COLO829 (cell line): ENCODE results near the gene CHRNA5.
A peak's percentile ranks its signal among the peaks of the same experiment; 100 is the strongest.
"Not testable (repeated sequence)": the region's sequence is repeated elsewhere in the genome, so short reads cannot be mapped to it uniquely, and the experiment has no call there.

Experiments
- DNase-seq: peaks from one replicate; pipeline ENCODE4 v3.0.0; 2012; ENCODE audit warnings: low spot score

CHRNA5 gene

GRCh38 chr15:78565097-78565950 is at the start of gene CHRNA5:
Gene CHRNA5, plus strand, starts transcription at chr15:78565520. Its CDS starts 200 bp downstream, at chr15:78565720.
- DNase-seq, result peak; percentile 40

GRCh38 chr15:78520035-78520434 is 45.3 kb upstream of the CHRNA5 start:
- not testable (repeated sequence) for DNase-seq

DNA sequence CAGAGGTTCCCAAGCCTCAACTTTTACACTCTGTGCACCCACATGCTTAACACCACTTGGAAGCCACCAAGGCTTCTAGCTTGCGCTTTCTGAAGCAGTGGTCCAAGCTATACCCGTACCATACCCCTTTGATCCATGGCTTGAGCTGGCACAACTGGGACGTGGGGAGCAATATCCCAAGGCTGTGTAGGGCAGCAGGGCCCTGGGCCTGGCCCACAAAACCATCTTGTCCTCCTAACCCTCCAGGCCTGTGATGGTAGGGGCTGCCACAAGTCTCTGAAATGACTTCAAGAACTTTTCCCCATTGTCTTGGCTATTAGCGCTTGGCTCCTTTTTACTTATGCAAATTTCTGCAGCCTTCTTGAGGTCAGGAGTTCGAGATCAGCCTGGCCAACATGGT is 41.1 kb upstream of the CHRNA5 start:
- no peak for DNase-seq

DNA sequence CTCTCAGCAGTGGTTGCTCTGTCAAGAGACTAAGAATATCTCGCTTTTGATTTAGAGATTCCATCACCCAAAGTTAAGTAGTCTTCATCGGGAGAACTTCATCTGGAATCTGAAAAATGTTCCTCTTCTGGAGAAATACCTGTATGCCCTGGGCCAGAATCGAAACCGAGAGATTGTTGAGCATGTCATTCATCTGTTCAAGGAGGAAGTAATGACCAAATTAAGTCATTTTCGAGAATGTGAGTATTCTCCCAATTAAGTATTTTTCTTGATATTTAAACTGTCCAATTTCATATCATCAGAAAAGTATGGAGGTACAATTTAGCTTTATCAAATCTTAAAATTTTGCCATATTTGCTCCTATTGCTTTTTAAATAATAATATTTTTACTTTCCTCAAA is 38.0 kb upstream of the CHRNA5 start:
- DNase-seq, result no peak

GRCh38 chr15:78533331-78533730 is 32.0 kb upstream of the CHRNA5 start:
- DNase-seq, result no peak

GRCh38 chr15:78536134-78536533 is 29.2 kb upstream of the CHRNA5 start:
- DNase-seq, result no peak

- DNase-seq, result no peak
Observed at GRCh38 chr15:78537266-78537905, 27.9 kb upstream of the CHRNA5 start.

- no peak for DNase-seq
Observed at GRCh38 chr15:78538358-78538757, 27.0 kb upstream of the CHRNA5 start.

DNA sequence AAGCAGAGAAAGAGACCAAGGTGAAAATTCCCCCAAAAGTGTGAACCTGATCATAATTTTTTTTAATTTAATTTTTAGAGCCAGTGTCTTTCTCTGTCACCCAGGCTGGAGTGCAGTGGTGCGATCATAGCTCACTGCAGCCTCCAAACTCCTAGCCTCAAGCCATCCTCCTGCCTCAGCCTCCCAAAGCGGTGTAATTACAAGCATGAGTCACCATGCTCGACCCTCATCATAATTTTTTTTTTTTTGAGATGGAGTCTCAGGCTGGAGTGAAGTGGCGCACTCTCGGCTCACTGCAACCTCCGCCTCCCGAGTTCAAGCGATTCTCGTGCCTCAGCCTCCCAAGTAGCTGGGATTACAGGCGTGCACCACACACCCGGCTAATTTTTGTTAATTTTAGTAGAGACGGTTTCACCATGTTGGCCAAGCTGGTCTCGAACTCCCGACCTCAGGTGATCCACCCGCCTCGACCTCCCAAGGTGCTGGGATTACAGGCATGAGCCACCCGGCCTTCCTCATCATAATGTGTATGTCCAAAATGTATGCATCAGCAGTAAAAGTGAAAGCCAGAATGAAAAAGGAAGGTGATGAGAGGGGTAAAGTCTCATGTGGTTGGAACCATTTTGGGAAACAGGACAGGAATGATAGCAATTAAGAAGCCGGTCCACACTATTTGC is 25.7 kb upstream of the CHRNA5 start:
- DNase-seq, result not testable (repeated sequence)

DNA sequence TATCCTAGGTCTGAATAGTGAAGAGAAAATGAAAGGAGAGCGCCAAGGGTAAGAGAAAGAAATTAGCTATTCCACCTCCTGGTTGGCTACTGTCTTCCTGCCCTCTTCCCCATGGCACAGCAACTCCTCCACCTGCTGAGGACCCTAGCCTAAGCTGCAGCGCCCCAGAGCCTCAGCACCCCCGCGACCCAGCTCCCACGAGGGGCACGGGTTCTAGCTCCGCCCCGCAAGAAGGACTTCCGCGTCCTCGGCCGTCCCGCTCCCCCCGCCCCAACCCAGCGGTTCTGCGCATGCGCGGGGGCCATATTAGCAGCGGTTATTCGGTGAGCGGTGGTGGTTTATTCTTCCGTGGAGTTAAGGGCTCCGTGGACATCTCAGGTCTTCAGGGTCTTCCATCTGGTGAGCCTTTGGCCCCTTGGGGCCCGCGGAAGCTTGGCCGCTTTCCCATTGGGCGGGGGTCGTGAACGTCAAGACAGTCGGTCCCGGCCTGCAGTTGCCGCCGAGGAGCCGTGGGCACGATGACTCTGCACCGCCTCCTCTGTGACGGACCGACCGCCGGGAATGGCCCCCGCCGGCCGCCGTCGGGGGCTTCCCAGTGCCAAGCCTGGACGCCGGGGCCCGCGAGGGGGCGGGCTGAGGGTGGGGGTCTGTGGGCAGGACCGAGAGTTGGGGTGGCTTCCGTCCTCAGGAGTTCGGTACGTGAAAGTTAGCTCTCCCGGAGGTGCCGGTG is 25.0 kb upstream of the CHRNA5 start, which contains the start of gene PSMA4:
Gene PSMA4 (plus strand): TSS at position 304 of the 730 bp plus-strand sequence. CDS start 1,484 bp downstream, outside the sequence.
- DNase-seq, result peak; percentile 78

- no peak for DNase-seq
Observed at GRCh38 chr15:78540871-78541743, 24.2 kb upstream of the CHRNA5 start.

- DNase-seq, result no peak
Observed at GRCh38 chr15:78541744-78542034, 23.6 kb upstream of the CHRNA5 start.

DNA sequence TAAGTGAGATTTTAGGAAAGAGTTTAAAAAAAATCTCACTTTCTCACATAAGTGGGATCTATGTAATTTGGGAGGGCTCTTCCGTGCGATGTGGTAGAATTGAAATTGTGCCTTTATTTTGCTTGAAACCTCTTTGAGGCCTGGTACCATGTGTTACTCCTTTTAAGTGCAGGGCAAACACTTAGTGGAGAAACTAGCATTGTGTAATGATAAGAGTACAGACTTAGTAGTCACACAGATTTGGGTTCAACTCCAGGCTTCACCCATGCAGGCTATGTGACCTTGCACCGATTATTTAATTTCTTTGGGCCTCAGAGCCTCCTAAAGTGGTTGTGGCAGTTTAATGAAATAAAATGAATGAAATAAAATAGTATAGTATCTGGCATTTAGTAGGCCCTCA is 22.7 kb upstream of the CHRNA5 start:
- no peak for DNase-seq

DNA sequence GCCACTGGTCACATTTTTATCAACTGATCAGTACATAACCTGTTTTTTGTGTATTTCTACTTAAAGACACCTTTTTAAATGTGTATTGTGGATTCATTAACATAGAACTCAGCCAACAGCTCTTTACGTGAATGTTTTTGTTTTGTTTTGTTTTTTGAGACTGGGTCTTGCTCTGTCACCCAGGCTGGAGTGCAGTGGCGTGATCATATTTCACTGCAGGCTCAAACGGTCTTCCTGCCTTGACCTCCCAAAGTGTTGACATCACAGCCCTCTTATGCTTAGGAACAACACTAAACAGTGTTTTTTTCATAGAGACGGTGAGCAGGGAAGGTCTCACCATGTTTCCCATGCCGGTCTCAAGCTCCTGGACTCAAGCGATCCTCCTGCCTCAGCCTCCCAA is 15.1 kb upstream of the CHRNA5 start:
- no peak for DNase-seq

- no peak for DNase-seq
Observed at GRCh38 chr15:78550815-78551214, 14.5 kb upstream of the CHRNA5 start.

GRCh38 chr15:78551902-78552301 is 13.4 kb upstream of the CHRNA5 start:
- DNase-seq, result no peak

GRCh38 chr15:78552597-78552996 is 12.7 kb upstream of the CHRNA5 start:
- DNase-seq, result no peak

DNA sequence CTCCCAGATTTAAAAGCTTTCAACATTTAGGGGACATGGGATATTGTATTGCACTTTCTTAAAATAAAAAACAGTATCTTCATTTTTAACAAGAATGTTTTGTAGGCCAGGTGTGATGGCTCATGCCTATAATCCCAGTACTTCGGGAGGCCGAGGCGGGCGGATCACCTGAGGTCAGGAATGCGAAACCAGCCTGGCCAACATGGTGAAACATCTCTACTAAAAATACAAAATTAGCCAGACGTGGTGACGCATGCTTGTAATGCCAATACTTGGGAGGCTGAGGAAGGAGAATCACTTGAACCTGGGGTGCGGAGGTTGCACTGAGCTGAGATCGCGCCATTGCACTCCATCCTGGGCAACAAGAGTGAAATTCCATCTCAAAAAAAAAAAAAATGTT is 5.1 kb upstream of the CHRNA5 start:
- DNase-seq, result not testable (repeated sequence)

GRCh38 chr15:78561490-78561889 is 3.8 kb upstream of the CHRNA5 start:
- no peak for DNase-seq

GRCh38 chr15:78563092-78563491 is 2.2 kb upstream of the CHRNA5 start:
- no peak for DNase-seq

GRCh38 chr15:78564743-78565096 is 600 bp upstream of the CHRNA5 start:
- no peak for DNase-seq
